CD4-positive, alpha-beta T cell treated with Interleukin-17A for 4 hours (primary cell): ENCODE measurements around the gene TSPAN6.
A peak's percentile ranks its signal among the peaks of the same experiment; 100 is the strongest.

Source experiments
- DNase-seq: peaks from one replicate; pipeline ENCODE4 v3.0.0-alpha.2; 2020; ENCODE audit warnings: mixed read lengths

TSPAN6 gene

GRCh38 chrX:100636321-100636991, at the start of gene TSPAN6:
TSPAN6 (minus strand) TSS chrX:100636806; CDS start chrX:100636694, 112 bp downstream.
- peak; percentile 84 for DNase-seq

- DNase-seq = no peak
Measured at GRCh38 chrX:100685997-100686305, 49.3 kb upstream of the TSPAN6 start.

GRCh38 chrX:100685284-100685996, 48.8 kb upstream of the TSPAN6 start:
- DNase-seq = peak; percentile 70

GRCh38 chrX:100682939-100683338, 46.3 kb upstream of the TSPAN6 start:
- DNase-seq = no peak

GRCh38 chrX:100681599-100681998, 45.0 kb upstream of the TSPAN6 start:
- DNase-seq = no peak

GRCh38 chrX:100680756-100681155, 44.1 kb upstream of the TSPAN6 start:
- DNase-seq = no peak

- no peak for DNase-seq
Measured at GRCh38 chrX:100677611-100678181, 41.1 kb upstream of the TSPAN6 start.

GRCh38 chrX:100674705-100675104, 38.1 kb upstream of the TSPAN6 start:
- no peak for DNase-seq

GRCh38 chrX:100673397-100673953, 36.9 kb upstream of the TSPAN6 start:
- DNase-seq = no peak

- no peak for DNase-seq
Measured at GRCh38 chrX:100672966-100673365, 36.4 kb upstream of the TSPAN6 start.

GRCh38 chrX:100663642-100664041, 27.0 kb upstream of the TSPAN6 start:
- DNase-seq = no peak

GRCh38 chrX:100662796-100663195, 26.2 kb upstream of the TSPAN6 start:
- DNase-seq = no peak

GRCh38 chrX:100662170-100662569, 25.6 kb upstream of the TSPAN6 start:
- no peak for DNase-seq

- no peak for DNase-seq
Measured at GRCh38 chrX:100659431-100660137, 23.0 kb upstream of the TSPAN6 start.

GRCh38 chrX:100658941-100659381, 22.4 kb upstream of the TSPAN6 start:
- no peak for DNase-seq

- DNase-seq = no peak
Measured at GRCh38 chrX:100654261-100654660, 17.7 kb upstream of the TSPAN6 start.

- DNase-seq = no peak
Measured at GRCh38 chrX:100652266-100652665, 15.7 kb upstream of the TSPAN6 start.

- no peak for DNase-seq
Measured at GRCh38 chrX:100650841-100651240, 14.2 kb upstream of the TSPAN6 start.

GRCh38 chrX:100649550-100650356, 13.1 kb upstream of the TSPAN6 start:
- DNase-seq = no peak

GRCh38 chrX:100648458-100649417, 12.1 kb upstream of the TSPAN6 start:
- DNase-seq = no peak

- no peak for DNase-seq
Measured at GRCh38 chrX:100647739-100648138, 11.1 kb upstream of the TSPAN6 start.
